ENCODE data around the gene CABCOCO1.

Gene CABCOCO1

GRCh38 chr10:61787170-61787569 lies 124.4 kb downstream of the CABCOCO1 start:
- no peak for DNase-seq

GRCh38 chr10:61789031-61789430 lies 126.3 kb downstream of the CABCOCO1 start:
- DNase-seq: no peak

- DNase-seq: no peak
These were observed 128.5 kb downstream of the CABCOCO1 start for GRCh38 chr10:61791216-61791615.

- no peak for DNase-seq
These were observed 129.5 kb downstream of the CABCOCO1 start for GRCh38 chr10:61792097-61792716.

DNA sequence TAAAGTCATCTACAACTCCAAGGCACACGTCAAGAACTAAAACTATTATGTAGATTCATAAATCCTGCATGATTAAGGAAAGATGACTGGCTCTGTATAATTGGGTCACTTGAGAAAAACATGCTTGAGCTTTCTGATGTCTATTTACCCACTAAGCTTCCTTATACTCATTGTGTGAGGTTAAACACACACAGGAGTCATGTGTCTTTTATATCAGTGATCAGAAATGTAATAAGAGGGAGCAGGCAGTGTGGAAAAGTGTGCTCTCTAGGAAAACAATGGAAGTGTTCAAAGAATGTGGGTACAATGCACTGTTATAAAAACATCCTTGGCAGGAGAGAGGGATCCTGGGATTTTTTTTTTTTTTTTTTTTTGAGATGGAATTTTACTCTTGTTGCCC lies 130.2 kb downstream of the CABCOCO1 start:
- DNase-seq: no peak

DNA sequence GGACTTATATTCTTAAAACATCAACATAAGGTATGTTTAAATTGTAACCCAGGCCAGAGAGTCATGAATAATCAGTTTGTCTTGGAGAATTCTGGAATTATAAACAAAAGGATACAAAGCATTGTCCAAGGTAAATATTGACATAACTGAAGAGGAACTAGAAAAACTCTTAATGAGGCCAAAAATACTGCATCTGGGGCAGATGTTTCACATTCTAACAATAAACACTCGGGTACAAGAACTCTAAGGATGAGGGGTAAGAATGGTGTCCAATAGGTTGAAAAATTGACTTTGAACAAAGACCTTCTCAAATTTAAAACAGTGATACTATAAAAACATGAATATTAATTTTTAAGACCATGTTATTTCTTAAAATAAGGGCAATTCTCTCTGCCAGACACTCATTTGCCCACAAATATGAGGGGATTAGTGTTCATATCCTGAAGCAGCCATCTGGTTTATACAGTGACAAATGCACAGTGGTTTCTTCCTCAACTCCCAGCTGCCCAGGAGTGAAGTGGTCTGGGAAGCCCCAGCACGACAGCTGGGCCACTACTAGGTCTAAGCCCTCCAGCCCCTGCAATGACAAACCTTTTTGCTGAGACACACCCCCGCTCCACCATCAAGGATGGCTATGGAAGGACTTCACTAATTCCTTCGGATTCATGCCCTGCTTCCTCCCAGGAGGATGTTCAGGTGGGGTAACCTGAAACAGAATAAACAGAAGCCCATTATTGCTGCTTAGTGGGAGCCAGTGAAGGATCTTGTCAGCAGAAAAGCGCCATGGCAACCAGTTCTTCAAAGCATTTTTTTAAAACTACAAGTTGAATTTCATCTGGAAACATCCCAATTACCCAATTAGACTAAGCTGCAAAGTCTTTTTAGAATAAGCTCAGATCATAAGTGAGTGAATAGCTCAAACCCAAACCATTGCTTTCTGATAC lies 131.3 kb downstream of the CABCOCO1 start:
- DNase-seq: no peak

DNA sequence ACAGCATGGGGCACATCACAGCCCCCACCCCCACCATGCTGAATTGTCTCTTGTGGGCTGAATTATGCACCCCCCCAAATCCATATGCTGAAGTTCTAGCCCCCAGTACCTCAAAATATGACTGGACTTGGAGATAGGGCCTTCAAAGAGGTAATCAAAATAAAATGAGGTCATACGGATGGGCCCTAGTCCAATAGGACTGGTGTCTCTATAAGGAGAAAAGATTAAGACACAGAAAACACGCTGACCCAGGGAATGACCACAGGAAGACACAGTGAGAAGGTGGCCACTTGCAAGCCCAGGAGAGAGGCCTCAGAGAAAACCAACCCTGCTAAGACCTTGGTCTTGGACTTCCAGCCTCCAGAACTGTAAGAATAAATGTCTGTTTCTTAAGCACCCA lies 132.4 kb downstream of the CABCOCO1 start:
- DNase-seq: no peak

DNA sequence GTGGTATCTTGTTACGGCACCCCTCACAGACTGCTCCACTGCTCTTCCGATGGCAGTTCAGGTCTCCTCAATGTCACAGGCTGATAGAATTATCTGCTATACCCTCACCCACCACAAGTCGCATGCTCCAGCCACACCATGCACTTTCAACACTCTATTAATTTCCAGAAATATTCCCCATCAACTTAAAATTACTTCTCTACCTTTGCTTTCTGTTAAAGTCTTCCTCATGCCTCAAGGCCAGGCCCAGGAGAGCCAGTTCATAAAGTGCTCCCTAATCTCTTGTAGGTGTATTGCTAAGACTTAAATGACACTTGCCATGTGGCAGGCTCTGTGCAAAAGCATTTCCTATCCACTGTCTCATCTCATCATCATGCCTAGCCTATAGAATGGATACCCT lies 132.8 kb downstream of the CABCOCO1 start:
- DNase-seq: no peak

- no peak for DNase-seq
These were observed 134.1 kb downstream of the CABCOCO1 start for GRCh38 chr10:61796785-61797184.

- no peak for DNase-seq
These were observed 134.8 kb downstream of the CABCOCO1 start for GRCh38 chr10:61797304-61798153.

DNA sequence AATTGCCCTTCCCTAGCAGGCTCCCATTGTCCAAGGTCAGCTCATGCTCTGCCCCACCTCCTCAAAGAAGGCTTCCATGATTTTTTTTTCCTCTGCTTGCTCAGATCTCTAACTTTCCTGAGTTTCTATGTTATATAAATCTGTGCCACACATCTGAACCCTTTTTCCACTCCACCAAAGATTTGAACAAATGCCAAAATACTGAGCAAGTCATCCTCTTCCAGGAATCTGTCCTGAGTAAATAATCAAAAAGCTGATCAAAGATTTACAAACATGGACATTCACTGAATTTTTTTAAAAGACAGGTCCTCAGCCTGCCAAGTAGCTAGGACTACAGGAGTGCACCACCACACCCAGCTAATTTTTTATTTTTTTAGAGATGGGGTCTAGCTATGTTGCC lies 136.0 kb downstream of the CABCOCO1 start:
- DNase-seq: no peak

GRCh38 chr10:61801484-61801883 lies 138.8 kb downstream of the CABCOCO1 start:
- no peak for DNase-seq

GRCh38 chr10:61803269-61803668 lies 140.5 kb downstream of the CABCOCO1 start:
- no peak for DNase-seq

DNA sequence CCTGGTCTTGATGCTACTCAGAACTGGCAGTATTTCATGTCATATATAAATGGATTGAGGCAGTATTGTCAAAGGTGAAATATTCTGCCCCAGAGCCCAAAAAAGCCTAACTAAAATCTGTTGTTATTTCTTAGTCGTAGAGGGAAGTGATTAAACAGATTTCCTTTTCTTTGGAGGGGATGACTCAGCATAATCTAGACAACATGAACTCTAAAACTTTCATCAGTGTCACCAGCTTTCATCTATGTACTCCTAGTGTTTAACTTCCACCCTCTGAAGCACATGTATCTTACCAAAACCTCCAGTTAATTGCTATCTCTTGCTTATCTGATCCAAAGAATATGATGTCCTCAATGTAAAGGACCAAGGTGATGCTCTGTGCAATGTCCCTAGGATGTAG lies 141.7 kb downstream of the CABCOCO1 start:
- DNase-seq: no peak

DNA sequence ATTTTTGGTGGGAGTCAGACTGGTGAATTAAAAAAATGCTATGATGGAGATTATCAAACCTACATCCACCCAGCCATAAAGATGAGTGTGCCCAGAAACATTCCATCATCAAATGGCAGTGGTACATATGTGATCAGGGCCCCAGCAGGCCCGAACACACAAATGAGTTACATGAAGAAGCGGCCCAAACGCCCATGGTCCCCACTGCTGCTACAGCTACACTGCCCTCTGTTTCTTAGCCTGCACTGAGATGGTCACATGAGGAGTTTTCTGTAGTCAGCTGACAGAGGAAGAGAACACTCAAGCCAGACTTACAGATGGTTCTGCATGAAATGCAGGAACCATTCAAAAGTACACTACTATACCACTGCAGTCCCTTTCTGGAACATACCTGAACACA lies 142.4 kb downstream of the CABCOCO1 start:
- no peak for DNase-seq

- no peak for DNase-seq
These were observed 147.5 kb downstream of the CABCOCO1 start for GRCh38 chr10:61810263-61810662.

DNA sequence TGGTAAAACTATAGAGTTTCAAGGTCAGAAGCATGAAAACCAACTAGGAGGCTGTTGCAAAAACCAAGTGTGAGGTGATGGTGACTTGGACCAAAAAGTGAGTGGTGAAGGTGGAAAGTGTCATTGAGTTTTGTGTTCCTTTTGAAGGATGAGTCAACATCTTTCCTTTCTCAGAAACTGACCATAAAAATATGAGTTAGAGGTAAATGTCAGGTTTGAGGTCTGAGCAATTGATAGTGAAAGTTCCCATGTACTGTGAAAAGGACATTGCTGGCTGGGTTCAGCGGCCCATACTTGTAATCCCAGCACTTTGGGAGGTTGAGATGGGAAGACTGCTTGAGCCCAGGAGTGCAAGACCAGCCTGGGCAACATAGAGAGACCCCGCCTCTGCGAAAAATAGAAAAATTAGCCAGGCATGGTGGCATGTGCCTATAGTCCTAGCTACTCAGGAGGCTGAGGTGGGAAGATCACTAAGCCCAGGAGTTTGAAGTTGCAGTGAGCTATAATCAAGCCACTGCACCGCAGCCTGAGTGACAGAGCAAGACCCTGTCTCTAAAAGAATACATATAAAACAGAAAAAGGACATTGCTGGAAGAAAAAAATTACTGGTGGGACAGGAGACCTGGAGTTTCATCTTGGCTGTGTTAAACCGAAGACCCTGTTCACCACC lies 149.5 kb downstream of the CABCOCO1 start:
- DNase-seq: no peak

DNA sequence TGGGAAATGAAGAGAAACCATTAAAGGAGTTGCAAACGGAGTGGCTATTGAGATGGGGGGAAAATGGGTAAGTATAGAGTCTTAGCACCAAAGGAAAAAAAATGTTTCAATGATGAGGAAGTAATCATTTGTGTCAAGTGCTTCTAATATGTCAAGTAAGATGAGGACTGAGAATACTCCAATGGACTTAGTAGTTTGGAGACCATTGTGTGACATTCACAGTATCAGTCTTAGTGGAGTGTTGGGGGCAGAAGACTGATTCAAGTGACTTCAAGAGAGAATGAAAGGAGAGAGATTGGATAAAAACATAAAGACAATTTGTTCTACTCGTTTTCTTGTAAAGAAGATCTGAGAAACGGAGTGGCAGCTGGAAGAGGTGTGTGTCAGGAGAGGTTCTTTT lies 150.2 kb downstream of the CABCOCO1 start:
- DNase-seq: no peak

DNA sequence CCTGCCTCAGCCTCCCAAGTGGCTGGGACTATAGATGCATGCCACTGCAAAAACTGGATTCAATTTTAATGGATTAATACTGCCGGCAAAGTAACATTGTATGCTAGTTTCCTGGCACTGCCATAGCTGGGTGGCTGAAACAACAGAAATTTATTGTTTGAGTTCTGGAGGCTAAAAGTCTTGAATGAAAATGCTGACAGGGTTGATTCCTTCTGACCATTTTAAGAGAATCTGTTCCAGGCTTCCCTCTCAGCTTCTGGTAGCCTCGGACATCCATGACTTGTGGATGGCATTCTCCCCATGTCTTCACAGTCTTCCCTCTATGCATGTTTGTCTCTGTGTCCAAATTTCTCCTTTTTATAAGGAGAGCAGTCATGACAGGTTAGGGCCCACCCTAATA lies 151.4 kb downstream of the CABCOCO1 start:
- no peak for DNase-seq

- DNase-seq: no peak
These were observed 152.8 kb downstream of the CABCOCO1 start for GRCh38 chr10:61815496-61815895.
